ENCODE measurements around the gene TPCN2.

TPCN2 gene

GRCh38 chr11:69099180-69099579 is 50.4 kb downstream of the TPCN2 start:
- no peak for DNase-seq

DNA sequence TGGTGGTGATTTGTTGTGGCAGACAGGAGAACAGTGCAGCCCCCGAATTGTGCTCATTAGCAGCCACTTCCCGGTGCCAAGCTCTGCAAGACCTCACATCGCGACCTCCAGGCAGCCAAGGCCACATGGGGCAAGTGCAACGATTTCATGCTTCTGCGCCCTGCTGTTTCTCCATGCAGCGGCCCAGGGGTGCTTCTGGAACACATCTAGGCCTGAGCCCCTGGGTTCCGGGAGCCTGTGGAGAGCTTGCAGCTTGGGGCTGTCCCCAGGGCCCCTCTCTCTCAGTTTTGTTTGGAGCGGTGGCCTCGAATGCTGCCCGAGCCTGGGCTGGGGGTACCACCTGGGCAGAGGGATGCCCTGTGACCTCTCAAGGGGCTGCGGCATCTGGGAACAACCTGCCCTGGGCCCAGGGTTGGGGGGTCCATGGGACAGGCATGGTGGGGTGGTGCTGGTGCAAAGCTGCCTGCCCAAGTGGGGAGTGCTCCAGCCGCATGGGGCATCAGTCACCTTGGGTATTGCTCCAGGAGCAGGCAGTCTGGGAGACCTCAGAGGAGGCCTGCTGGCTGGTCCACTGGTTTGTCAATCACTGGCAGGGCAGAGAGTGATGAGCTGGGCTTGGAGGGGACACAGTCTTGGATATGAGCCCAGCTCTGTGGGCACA is 51.9 kb downstream of the TPCN2 start:
- DNase-seq = no peak

- peak; percentile 90 for DNase-seq
Measured at GRCh38 chr11:69101115-69101791, 52.5 kb downstream of the TPCN2 start.

DNA sequence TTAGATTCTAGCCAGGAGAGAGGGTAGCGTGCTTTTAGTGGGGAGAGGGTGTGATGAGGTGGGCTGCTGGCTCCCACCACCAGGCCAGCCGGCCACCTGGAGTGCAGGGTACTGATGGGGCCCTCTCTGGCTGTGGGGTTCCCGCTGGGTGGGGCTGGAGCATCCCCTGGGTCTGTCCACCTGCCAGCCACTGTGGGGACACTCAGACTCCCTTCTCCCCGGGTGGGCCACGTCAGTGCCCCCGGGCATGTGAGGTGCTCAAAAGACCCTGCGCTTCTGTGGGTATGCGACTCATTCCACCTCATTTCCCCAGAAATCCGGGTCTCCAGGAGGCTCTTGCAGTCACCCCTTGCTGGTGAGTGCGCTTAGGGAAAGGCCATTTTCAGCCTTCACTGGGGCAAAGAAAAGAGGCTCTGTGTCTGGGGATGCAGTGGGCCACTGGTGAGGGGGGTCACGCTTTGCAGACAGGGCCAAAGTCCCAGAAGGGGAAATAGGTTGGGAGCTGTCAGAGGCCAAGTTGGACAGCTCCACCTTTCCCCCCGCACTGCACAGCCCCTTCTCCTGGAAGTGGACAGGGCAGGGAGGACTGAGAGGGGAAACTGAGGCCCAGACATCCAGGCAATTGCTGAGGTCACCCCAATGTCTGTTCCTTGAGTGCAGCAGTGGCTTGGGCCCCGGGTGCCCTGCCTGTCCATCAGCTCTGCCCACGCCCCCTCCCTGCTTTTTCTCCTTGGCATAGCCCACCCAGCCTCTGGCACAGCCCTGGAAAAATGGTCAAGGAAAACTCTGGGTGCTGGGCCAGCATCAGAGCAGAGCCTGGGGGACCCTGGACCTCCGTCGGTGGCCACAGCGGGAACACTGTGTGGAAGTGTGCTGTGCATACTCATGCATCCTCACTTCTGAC is 53.3 kb downstream of the TPCN2 start:
- DNase-seq = no peak

- no peak for DNase-seq
Measured at GRCh38 chr11:69102732-69103615, 54.2 kb downstream of the TPCN2 start.

GRCh38 chr11:69104212-69104855 is 55.6 kb downstream of the TPCN2 start:
- no peak for DNase-seq

- no peak for DNase-seq
Measured at GRCh38 chr11:69104856-69105395, 56.2 kb downstream of the TPCN2 start.

DNA sequence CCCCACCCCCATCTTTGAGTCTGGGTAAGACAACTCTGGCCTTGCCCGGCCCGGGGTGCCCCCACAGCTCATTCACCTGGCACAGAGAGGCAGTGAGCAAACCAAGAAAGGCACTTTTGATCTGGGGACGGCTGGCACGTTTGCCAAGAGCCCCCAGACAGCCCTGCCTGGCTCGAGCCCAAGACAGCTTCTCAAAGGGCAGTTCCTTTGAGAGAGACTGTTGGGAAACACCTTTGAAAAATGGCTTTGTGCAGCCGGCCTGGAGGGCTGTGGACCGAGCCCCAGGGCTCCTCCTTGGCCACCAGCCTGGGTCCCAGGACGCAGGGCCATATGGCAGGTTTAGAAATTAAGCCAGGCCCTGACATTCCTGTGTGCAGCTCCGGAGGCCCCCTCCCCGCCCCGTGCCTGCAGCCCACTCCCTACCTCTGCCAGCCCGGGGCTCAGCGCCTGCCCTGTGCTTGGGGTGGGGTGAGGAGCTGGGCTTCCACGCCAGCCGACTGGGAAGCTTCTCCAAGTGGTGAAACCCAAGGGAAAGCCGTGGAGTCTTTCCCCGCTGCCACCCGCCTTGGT is 56.8 kb downstream of the TPCN2 start:
- DNase-seq = no peak

DNA sequence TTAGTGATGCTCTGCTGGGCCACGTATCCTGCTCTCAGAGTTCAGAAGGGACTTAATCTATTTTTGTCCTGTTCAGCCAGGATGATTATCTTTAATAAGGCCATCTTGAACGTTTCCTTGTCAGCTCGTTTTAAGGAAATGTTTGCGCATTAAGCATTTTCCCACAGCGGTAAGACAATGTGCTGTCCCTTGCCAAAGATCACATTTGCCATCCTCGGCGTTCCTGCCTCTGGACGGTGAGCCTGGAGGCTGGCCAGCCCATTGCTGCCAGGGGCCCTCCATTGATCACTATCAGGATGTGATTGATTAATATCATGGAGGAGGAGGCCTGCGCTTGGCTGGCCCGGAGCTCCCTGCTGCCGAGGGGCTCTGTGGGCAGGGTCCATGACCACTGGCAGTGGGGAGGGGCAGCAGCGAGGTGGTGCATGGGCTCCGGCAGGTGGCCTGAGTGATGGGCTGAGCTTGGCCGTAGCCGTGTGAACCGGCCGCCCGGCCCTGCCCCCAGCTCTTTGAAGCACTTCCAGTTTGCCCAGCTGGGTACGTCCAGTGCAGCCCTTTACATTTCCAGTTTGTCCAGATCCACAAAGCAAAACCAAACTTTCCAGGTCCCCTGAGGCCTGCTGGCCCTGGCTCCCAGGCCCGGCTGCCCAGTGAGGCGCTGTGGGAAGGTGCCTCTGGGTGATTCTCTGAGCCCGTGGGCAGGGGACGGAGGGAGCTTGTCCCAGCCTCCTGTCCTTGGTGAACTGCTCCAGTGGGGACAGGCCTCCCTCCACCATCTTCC is 57.5 kb downstream of the TPCN2 start:
- no peak for DNase-seq

GRCh38 chr11:69107413-69107812 is 58.7 kb downstream of the TPCN2 start:
- no peak for DNase-seq

GRCh38 chr11:69108030-69108429 is 59.3 kb downstream of the TPCN2 start:
- no peak for DNase-seq

DNA sequence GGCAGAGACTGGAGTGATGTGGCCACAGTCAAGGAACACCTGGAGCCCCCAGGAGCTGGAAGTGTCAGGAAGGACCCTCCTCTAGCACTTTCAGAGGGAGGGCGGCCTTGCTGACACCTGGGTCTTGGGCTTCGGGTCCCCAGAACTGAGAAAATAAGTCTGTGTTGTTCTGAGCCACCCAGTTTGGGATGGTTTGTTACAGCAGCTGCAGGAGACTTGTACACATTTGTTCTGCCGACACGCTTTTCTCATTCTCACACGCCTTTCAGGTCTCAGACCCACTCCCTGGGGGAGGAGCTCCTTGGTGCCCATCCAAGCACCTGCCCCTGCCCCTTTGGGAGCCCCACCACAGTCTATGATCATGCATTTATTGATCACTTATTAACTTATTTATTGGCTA is 59.8 kb downstream of the TPCN2 start:
- DNase-seq = no peak

- DNase-seq = no peak
Measured at GRCh38 chr11:69109101-69109500, 60.4 kb downstream of the TPCN2 start.

DNA sequence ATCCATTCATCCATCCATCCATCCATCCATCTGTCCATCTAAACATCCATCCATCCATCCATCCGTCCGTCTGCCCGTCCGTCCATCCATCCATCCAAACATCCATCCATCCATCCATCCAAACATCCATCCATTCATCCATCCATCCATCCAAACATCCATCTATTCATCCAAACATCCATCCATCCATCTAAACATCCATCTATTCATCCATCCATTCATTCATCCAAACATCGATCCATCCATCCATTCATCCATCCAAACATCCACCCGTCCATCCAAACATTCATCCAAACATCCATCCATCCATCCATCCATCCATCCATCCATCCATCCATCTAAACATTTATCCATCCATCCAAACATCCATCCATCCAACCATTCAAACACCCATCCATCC is 61.7 kb downstream of the TPCN2 start:
- DNase-seq = no peak

- DNase-seq = no peak
Measured at GRCh38 chr11:69111624-69112542, 63.2 kb downstream of the TPCN2 start.

- no peak for DNase-seq
Measured at GRCh38 chr11:69113226-69113625, 64.5 kb downstream of the TPCN2 start.

- no peak for DNase-seq
Measured at GRCh38 chr11:69113646-69114340, 65.1 kb downstream of the TPCN2 start.

DNA sequence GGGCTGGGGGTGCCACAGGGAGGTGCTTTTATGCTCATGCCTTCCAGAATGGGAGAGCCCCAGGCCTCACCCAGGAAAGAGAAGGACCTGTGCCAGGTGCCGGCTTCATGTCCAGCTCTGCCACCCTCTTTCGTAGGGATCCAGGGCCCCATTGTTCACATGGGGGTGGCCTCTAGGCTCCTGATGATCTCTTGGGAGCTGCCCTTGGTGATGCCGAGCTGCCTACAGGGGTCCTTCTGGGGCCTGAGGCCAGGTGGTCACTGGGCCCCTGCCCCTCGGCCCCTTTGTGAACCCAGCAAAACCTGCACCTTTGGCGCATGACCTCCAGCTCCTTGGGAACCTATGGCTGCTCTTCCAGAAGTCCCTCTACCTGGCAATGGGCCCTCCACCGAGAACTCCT is 65.6 kb downstream of the TPCN2 start:
- DNase-seq = no peak
